ENCODE results near the gene EXOC6B.

The EXOC6B gene

GRCh38 chr2:72129681-72130340 lies 696.0 kb downstream of the EXOC6B start:
- Histone ChIP-seq H3K4me2 (ENCODE audit: low read length) (no peak overlapping the region), H3K27ac (ENCODE audit: low read depth, low read length) (no peak overlapping the region), H3K4ac (ENCODE audit: low read depth, low read length) (no peak overlapping the region), H3K9me3 (ENCODE audit: insufficient read depth, low read depth, low read length) (peaks cover 1% of the 10 kb centered on the region), H2AFZ (ENCODE audit: insufficient read depth, low read length, poor library complexity) (no peak overlapping the region), H2AK5ac (ENCODE audit: low read length) (no peak overlapping the region), H3K79me2 (ENCODE audit: control insufficient read depth, insufficient read depth, low read length, poor library complexity) (no peaks in the 10 kb centered on the region), H3K18ac (ENCODE audit: low read length) (no peak overlapping the region), H4K12ac (ENCODE audit: low read depth, low read length) (no peak overlapping the region), H3K36me3 (ENCODE audit: control insufficient read depth in 1 of 2, insufficient read depth in 2 of 2, low read length in 2 of 2) (peaks cover 3 to 6% of the 10 kb centered on the region in 2 experiments), H3K14ac (ENCODE audit: low read length) (no peak overlapping the region), H3K23ac (ENCODE audit: low read length) (no peak overlapping the region), H3K9ac (ENCODE audit: low read length) (no peak overlapping the region), H2BK5ac (ENCODE audit: low read depth, low read length, poor library complexity) (no peak overlapping the region), H3K4me1 (ENCODE audit: control insufficient read depth in 1 of 2, insufficient read depth in 2 of 2, low read length in 2 of 2) (no peaks in the 10 kb centered on the region), H2BK120ac (ENCODE audit: insufficient read depth, low read length, poor library complexity) (no peak overlapping the region), H3K4me3 (ENCODE audit: low read depth, low read length) (no peak overlapping the region), H4K8ac (ENCODE audit: low read depth, low read length) (no peak overlapping the region), H3K79me1 (ENCODE audit: low read length) (no peaks in the 10 kb centered on the region), H2BK12ac (ENCODE audit: low read length) (no peak overlapping the region), H4K91ac (ENCODE audit: low read depth, low read length) (no peak overlapping the region), H3K27me3 (ENCODE audit: insufficient read depth, low read length) (no peaks in the 10 kb centered on the region)
- no CpG with 5 or more reads among the region's 9 CpGs for WGBS (ENCODE audit: extremely low coverage, insufficient coverage, insufficient read length)
- no peak for DNase-seq

DNA sequence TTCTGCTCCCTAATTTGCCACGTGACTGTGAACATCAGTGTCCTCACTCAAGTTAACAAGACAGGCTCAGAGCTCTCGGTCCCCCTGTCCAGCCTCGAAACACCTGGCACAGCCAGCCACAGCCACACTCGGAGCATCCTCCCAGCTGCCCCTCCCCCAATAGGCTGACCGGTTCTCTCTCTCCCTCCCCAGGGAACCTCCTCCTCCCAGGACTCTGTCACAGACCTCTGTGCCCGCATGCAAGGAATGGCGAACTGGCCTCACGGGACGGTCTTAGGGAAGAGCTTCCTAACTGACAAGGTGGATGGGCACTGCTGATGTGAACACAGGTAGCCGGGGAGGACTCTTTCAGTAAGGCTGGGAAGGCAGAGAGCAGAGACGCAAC lies 697.0 kb downstream of the EXOC6B start:
- Histone ChIP-seq H3K18ac (ENCODE audit: low read length) (no peak overlapping the region), H3K9ac (ENCODE audit: low read length) (no peak overlapping the region), H3K36me3 (ENCODE audit: control insufficient read depth in 1 of 2, insufficient read depth in 2 of 2, low read length in 2 of 2) (peaks cover 0 to 3% of the 10 kb centered on the region in 2 experiments), H2BK120ac (ENCODE audit: insufficient read depth, low read length, poor library complexity) (no peak overlapping the region), H3K27ac (ENCODE audit: low read depth, low read length) (no peak overlapping the region), H3K79me2 (ENCODE audit: control insufficient read depth, insufficient read depth, low read length, poor library complexity) (no peaks in the 10 kb centered on the region), H2BK5ac (ENCODE audit: low read depth, low read length, poor library complexity) (no peak overlapping the region), H3K23ac (ENCODE audit: low read length) (no peak overlapping the region), H2AFZ (ENCODE audit: insufficient read depth, low read length, poor library complexity) (no peak overlapping the region), H3K27me3 (ENCODE audit: insufficient read depth, low read length) (no peaks in the 10 kb centered on the region), H3K9me3 (ENCODE audit: insufficient read depth, low read depth, low read length) (peaks cover 1% of the 10 kb centered on the region), H3K4me2 (ENCODE audit: low read length) (no peak overlapping the region), H3K79me1 (ENCODE audit: low read length) (no peaks in the 10 kb centered on the region), H2AK5ac (ENCODE audit: low read length) (no peak overlapping the region), H4K8ac (ENCODE audit: low read depth, low read length) (no peak overlapping the region), H3K4me3 (ENCODE audit: low read depth, low read length) (no peak overlapping the region), H4K91ac (ENCODE audit: low read depth, low read length) (no peak overlapping the region), H3K14ac (ENCODE audit: low read length) (no peak overlapping the region), H4K12ac (ENCODE audit: low read depth, low read length) (no peak overlapping the region), H2BK12ac (ENCODE audit: low read length) (no peak overlapping the region), H3K4me1 (ENCODE audit: control insufficient read depth in 1 of 2, insufficient read depth in 2 of 2, low read length in 2 of 2) (no peaks in the 10 kb centered on the region), H3K4ac (ENCODE audit: low read depth, low read length) (no peak overlapping the region)
- peak in 1 of 2 donors; percentile 60 for DNase-seq
- whole genome bisulfite sequencing (ENCODE audit: extremely low coverage, insufficient coverage, insufficient read length), result no CpG with 5 or more reads among the region's 11 CpGs

DNA sequence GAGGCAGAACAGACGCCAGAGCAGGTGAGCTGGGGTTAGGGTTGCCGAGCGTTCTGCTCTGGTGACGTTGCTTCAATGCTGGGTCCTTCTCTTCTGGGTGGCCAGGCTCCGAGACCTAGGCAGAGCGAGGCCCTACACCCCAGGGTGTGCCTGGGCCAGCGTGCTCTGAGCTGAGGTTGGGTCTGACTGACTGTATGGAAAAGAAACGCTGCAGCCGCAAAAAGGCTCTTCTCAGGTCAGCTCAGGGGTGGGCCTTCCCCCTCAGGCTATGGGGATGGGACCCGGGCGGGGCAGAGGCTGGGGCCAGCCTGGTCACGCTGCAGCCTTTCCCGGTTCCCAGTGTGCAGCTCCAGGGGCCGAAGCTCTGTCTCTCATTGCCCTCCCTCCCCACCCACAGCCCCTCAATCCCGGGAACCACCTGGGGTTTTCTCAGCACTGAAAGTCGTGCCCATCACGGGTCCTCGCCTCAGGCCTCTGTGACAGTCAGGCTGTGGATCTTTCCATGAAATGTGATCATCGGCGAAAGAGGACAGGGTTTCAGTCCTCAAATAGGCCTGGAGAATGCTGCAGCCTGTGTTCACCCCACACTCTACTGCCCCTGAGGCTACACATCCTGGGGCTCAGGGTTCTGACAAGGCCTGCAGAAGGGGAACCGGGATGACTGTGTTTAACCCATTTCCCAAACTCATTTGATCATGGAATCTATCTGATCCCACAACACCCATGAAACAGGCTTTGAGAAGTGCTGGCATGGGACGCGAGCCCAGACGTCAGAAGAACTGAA lies 697.6 kb downstream of the EXOC6B start:
- no peak overlapping the region for H3K23ac ChIP-seq (ENCODE audit: low read length)
- no peak overlapping the region for H4K91ac ChIP-seq (ENCODE audit: low read depth, low read length)
- peaks cover 1% of the 10 kb centered on the region for H3K9me3 ChIP-seq (ENCODE audit: insufficient read depth, low read depth, low read length)
- no peak overlapping the region for H3K18ac ChIP-seq (ENCODE audit: low read length)
- H3K14ac ChIP-seq (ENCODE audit: low read length), result no peak overlapping the region
- no peaks in the 10 kb centered on the region for H3K79me1 ChIP-seq (ENCODE audit: low read length)
- no peak overlapping the region for H2AK5ac ChIP-seq (ENCODE audit: low read length)
- DNase-seq, result no peak
- H2BK12ac ChIP-seq (ENCODE audit: low read length), result no peak overlapping the region
- H3K4ac ChIP-seq (ENCODE audit: low read depth, low read length), result no peak overlapping the region
- no peak overlapping the region for H2BK120ac ChIP-seq (ENCODE audit: insufficient read depth, low read length, poor library complexity)
- H3K4me3 ChIP-seq (ENCODE audit: low read depth, low read length), result no peak overlapping the region
- H3K9ac ChIP-seq (ENCODE audit: low read length), result no peak overlapping the region
- H4K12ac ChIP-seq (ENCODE audit: low read depth, low read length), result no peak overlapping the region
- no peak overlapping the region for H3K27ac ChIP-seq (ENCODE audit: low read depth, low read length)
- no peak overlapping the region for H4K8ac ChIP-seq (ENCODE audit: low read depth, low read length)
- peaks cover 0 to 3% of the 10 kb centered on the region in 2 experiments for H3K36me3 ChIP-seq (ENCODE audit: control insufficient read depth in 1 of 2, insufficient read depth in 2 of 2, low read length in 2 of 2)
- H2AFZ ChIP-seq (ENCODE audit: insufficient read depth, low read length, poor library complexity), result no peak overlapping the region
- no peaks in the 10 kb centered on the region for H3K79me2 ChIP-seq (ENCODE audit: control insufficient read depth, insufficient read depth, low read length, poor library complexity)
- no CpG with 5 or more reads among the region's 24 CpGs for WGBS (ENCODE audit: extremely low coverage, insufficient coverage, insufficient read length)
- H3K4me2 ChIP-seq (ENCODE audit: low read length), result no peak overlapping the region
- H3K27me3 ChIP-seq (ENCODE audit: insufficient read depth, low read length), result no peaks in the 10 kb centered on the region
- no peaks in the 10 kb centered on the region for H3K4me1 ChIP-seq (ENCODE audit: control insufficient read depth in 1 of 2, insufficient read depth in 2 of 2, low read length in 2 of 2)
- no peak overlapping the region for H2BK5ac ChIP-seq (ENCODE audit: low read depth, low read length, poor library complexity)

DNA sequence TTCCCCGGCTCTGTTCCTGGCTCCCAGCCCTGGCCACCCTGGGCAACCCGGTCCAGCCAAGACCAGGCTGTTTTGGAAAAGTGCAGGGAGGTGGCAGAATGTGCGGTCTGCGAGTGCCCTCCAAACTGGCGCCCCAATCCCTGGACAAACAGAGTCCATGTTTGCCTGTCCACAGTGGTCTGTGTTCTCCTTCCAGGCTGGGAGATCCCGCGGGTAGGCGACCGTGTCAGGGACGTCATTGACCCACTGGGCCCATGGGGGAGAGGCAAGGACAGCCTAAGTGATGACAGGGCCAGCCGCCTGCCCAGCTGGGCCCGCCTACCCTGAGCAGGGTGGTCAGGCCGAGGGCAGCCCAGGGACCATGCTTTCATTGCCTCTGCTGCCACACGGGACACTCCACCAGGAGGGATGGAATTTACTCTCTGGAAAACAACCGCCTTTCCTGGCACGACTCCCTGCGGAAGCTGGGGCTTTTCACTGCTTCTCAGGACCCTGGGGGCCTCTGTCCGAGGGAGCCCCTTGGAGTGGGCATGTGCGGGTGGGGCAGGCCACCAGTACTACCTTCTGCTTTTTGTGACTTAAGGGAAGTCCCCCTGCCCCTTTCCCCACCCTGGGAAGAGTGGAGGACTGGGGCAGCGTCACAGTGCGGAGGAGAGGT lies 698.3 kb downstream of the EXOC6B start:
- Histone ChIP-seq H2BK12ac (ENCODE audit: low read length) (no peak overlapping the region), H3K4me1 (ENCODE audit: control insufficient read depth in 1 of 2, insufficient read depth in 2 of 2, low read length in 2 of 2) (no peaks in the 10 kb centered on the region), H3K4me3 (ENCODE audit: low read depth, low read length) (no peak overlapping the region), H3K23ac (ENCODE audit: low read length) (no peak overlapping the region), H3K9ac (ENCODE audit: low read length) (no peak overlapping the region), H3K79me1 (ENCODE audit: low read length) (no peaks in the 10 kb centered on the region), H3K4ac (ENCODE audit: low read depth, low read length) (no peak overlapping the region), H4K91ac (ENCODE audit: low read depth, low read length) (no peak overlapping the region), H3K4me2 (ENCODE audit: low read length) (no peak overlapping the region), H3K27ac (ENCODE audit: low read depth, low read length) (no peak overlapping the region), H3K14ac (ENCODE audit: low read length) (no peak overlapping the region), H3K9me3 (ENCODE audit: insufficient read depth, low read depth, low read length) (peaks cover 1% of the 10 kb centered on the region), H2AK5ac (ENCODE audit: low read length) (no peak overlapping the region), H3K27me3 (ENCODE audit: insufficient read depth, low read length) (no peaks in the 10 kb centered on the region), H2AFZ (ENCODE audit: insufficient read depth, low read length, poor library complexity) (no peak overlapping the region), H3K36me3 (ENCODE audit: control insufficient read depth in 1 of 2, insufficient read depth in 2 of 2, low read length in 2 of 2) (no peaks in the 10 kb centered on the region), H3K79me2 (ENCODE audit: control insufficient read depth, insufficient read depth, low read length, poor library complexity) (no peaks in the 10 kb centered on the region), H4K12ac (ENCODE audit: low read depth, low read length) (no peak overlapping the region), H2BK5ac (ENCODE audit: low read depth, low read length, poor library complexity) (no peak overlapping the region), H2BK120ac (ENCODE audit: insufficient read depth, low read length, poor library complexity) (no peak overlapping the region), H4K8ac (ENCODE audit: low read depth, low read length) (no peak overlapping the region), H3K18ac (ENCODE audit: low read length) (no peak overlapping the region)
- no CpG with 5 or more reads among the region's 21 CpGs for WGBS (ENCODE audit: extremely low coverage, insufficient coverage, insufficient read length)
- no peak for DNase-seq
